GM23338 (cell line): Measurements from ENCODE around the gene CAMSAP1. TPM values are rescaled to one million over a fixed set of nuclear protein-coding genes. Genes with fewer than 3 reads are reported as not detected.

ENCODE experiments used
- CREB1 ChIP-seq: fragments of 250-450 bp; sonication (Bioruptor Pico); IDR thresholded peaks from 2 replicates; pipeline ENCODE4 v1.5.0; 2020; ENCODE audit warnings: low read depth, mild to moderate bottlenecking, moderate library complexity
- EZH2 ChIP-seq: fragments of 200-600 bp; sonication (generic); IDR thresholded peaks from one replicate; pipeline ENCODE4 v1.8.0; 2017; ENCODE audit warnings: antibody characterized with exemption, mild to moderate bottlenecking, low read depth; ENCODE audit not compliant: unreplicated experiment
- EZH2phosphoT487 ChIP-seq: fragments of 200-600 bp; sonication (generic); IDR thresholded peaks from one replicate; pipeline ENCODE4 v1.8.1; 2018; ENCODE audit warnings: antibody characterized with exemption; ENCODE audit not compliant: unreplicated experiment
- JUNB ChIP-seq: IDR thresholded peaks from one replicate; pipeline ENCODE4 v1.6.1; 2016; ENCODE audit warnings: antibody characterized with exemption; ENCODE audit not compliant: unreplicated experiment
- NANOG ChIP-seq: IDR thresholded peaks from 2 replicates; pipeline ENCODE4 v1.6.1; 2016; ENCODE audit warnings: antibody characterized with exemption, borderline replicate concordance
- POLR2AphosphoS5 ChIP-seq: IDR thresholded peaks from 2 replicates; pipeline ENCODE4 v1.6.1; 2016; ENCODE audit warnings: antibody characterized with exemption, low read depth
- REST ChIP-seq: IDR thresholded peaks from one replicate; pipeline ENCODE4 v1.6.1; 2018; ENCODE audit warnings: antibody characterized with exemption; ENCODE audit not compliant: unreplicated experiment
- ZNF462 ChIP-seq: fragments of 250-450 bp; sonication (Bioruptor Pico); IDR thresholded peaks from 2 replicates; pipeline ENCODE4 v1.5.0; 2020; ENCODE audit warnings: mild to moderate bottlenecking, moderate library complexity
- polyA plus RNA-seq: library from polyadenylated mRNA; unstranded; fragments of >200 nt; fragmentation: Nextera tagmentation; extraction: Ambion mirVana; gene quantifications from 2 replicates; pipeline ENCODE4 v1.2.1, GENCODE V29; 2016
- total RNA-seq: library from RNA; depleted of rRNA; stranded (reverse); fragments of >200 nt; shearing (Covaris generic); gene quantifications from 2 replicates; pipeline ENCODE4 v1.2.3, GENCODE V29; 2014

CAMSAP1 gene
- total and polyA plus RNA-seq, 2 experiments from 2014 or later, result 6.9 to 75.4 TPM

GRCh38 chr9:135776893-135777622 lies 130.3 kb downstream of the CAMSAP1 start (continued):
- TF ChIP-seq ZNF462 (CRISPR knock-in tag) (no peak), POLR2AphosphoS5 (no peak), EZH2 (no peak), CREB1 (no peak), REST (no peak), JUNB (no peak), NANOG (no peak), EZH2phosphoT487 (no peak)
